Ascending aorta (tissue), 2 donors: ENCODE results near the gene ICOS. TPM values are rescaled to one million over a fixed set of nuclear protein-coding genes. Genes with fewer than 3 reads are reported as not detected.
"Not testable (repeated sequence)": the region's sequence is repeated elsewhere in the genome, so short reads cannot be mapped to it uniquely, and the experiment has no call there.

Experiments used
- DNase-seq, 2 donors: peaks; one replicate each; pipeline ENCODE4 v3.0.0-alpha.2; 2019; ENCODE audit warnings: low spot score in 2 of 2
- H3K27ac ChIP-seq, 2 donors: fragments of 200-600 bp; sonication (generic); one replicate each; pipeline ENCODE4 v1.5.1; 2016 to 2017; ENCODE audit warnings: mild to moderate bottlenecking in 1 of 2
- H3K27me3 ChIP-seq: fragments of 200-600 bp; sonication (generic); one replicate; pipeline ENCODE4 v1.5.1; 2017
- H3K36me3 ChIP-seq, 2 donors: fragments of 200-600 bp; sonication (generic); one replicate each; pipeline ENCODE4 v1.5.1; 2016
- H3K4me1 ChIP-seq, 2 donors: fragments of 200-600 bp; sonication (generic); one replicate each; pipeline ENCODE4 v1.5.1; 2016 to 2017; ENCODE audit warnings: mild to moderate bottlenecking in 1 of 2
- H3K4me3 ChIP-seq, 2 donors: fragments of 200-600 bp; sonication (generic); one replicate each; pipeline ENCODE4 v1.5.1; 2016 to 2017; ENCODE audit warnings: mild to moderate bottlenecking in 1 of 2
- H3K9me3 ChIP-seq, 2 donors: fragments of 200-600 bp; sonication (generic); one replicate each; pipeline ENCODE4 v1.5.1; 2016
- intact Hi-C: fragments of 100-400 bp; cut with DNase I; formaldehyde crosslinking; loops from one replicate; pipeline ENCODE4 v1.15.1; 2023
- total RNA-seq: library from RNA; depleted of rRNA; stranded (reverse); fragments of >200 nt; gene quantifications from one replicate; pipeline ENCODE4 v1.1.0, GENCODE V29; 2016
- TF ChIP-seq, protein P1 (sequence below), 3 experiments: fragments of 200-600 bp in 2 of 3; fragments of 450-650 bp in 1 of 3; sonication (generic) in 2 of 3; IDR thresholded peaks; one replicate each; pipeline ENCODE4 v1.5.1; 2016 to 2019; ENCODE audit warnings: antibody characterized with exemption in 3 of 3, mild to moderate bottlenecking in 1 of 3, moderate library complexity in 1 of 3

The ICOS gene
- total RNA-seq, 1 donor from 2014 or later = not detected

DNA sequence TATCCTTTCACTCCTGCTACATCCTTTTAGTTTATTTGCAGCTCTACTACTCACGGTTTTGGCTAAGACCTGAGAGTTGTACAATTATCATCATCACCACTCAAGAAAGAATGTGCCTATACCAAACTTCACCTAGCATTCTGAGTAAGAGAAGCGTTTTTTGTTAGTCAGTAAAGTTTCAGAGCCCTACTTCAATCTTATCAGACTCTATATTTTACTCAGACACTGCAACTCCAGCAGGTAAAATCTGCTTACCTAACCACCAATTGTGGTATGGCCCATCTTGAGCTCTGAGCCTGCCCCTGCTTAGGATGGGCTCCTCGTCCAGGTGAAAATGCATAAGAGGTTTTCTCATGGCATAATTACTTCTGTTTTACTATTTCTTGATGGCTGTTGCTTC lies 37.1 kb downstream of the ICOS start:
- Histone ChIP-seq H3K9me3 (no peaks in the 10 kb centered on the region), H3K27ac (no peak overlapping the region), H3K4me1 (peaks cover 4 to 39% of the 10 kb centered on the region in 2 donors), H3K4me3 (no peak overlapping the region), H3K36me3 (no peaks in the 10 kb centered on the region), H3K27me3 (no peaks in the 10 kb centered on the region)
- intact Hi-C loops = no loop called here
- DNase-seq = no peak
- TF ChIP-seq, protein P1, sequence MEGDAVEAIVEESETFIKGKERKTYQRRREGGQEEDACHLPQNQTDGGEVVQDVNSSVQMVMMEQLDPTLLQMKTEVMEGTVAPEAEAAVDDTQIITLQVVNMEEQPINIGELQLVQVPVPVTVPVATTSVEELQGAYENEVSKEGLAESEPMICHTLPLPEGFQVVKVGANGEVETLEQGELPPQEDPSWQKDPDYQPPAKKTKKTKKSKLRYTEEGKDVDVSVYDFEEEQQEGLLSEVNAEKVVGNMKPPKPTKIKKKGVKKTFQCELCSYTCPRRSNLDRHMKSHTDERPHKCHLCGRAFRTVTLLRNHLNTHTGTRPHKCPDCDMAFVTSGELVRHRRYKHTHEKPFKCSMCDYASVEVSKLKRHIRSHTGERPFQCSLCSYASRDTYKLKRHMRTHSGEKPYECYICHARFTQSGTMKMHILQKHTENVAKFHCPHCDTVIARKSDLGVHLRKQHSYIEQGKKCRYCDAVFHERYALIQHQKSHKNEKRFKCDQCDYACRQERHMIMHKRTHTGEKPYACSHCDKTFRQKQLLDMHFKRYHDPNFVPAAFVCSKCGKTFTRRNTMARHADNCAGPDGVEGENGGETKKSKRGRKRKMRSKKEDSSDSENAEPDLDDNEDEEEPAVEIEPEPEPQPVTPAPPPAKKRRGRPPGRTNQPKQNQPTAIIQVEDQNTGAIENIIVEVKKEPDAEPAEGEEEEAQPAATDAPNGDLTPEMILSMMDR (IDR thresholded peaks at IDR 0.05) = no peak

DNA sequence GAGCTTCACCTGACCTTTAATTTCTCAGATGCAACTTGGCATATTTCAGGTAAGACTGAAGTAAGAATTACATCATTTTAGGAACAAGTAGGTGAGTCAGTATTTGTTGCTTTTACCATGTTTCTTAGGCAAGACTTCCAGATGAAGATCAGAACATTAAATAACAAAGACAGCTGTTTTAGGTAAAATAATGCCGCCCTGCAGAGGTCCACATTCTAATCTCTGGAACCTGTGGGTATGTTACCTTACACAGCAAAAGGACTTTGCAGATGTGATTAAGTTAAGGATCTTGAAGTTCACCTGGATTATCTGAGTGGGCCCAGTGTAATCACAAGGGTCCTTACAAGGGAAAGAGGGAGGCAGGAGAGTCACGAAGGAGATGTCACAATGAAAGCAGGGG lies 39.3 kb downstream of the ICOS start:
- H3K27ac ChIP-seq = no peak overlapping the region
- no peaks in the 10 kb centered on the region for H3K27me3 ChIP-seq
- no peak for DNase-seq
- peaks cover 4 to 26% of the 10 kb centered on the region in 2 donors for H3K4me1 ChIP-seq
- TF ChIP-seq, protein P1 (IDR thresholded peaks at IDR 0.05) = no peak
- H3K36me3 ChIP-seq = no peaks in the 10 kb centered on the region
- intact Hi-C loops = no loop called here
- H3K9me3 ChIP-seq = no peaks in the 10 kb centered on the region
- no peak overlapping the region for H3K4me3 ChIP-seq

DNA sequence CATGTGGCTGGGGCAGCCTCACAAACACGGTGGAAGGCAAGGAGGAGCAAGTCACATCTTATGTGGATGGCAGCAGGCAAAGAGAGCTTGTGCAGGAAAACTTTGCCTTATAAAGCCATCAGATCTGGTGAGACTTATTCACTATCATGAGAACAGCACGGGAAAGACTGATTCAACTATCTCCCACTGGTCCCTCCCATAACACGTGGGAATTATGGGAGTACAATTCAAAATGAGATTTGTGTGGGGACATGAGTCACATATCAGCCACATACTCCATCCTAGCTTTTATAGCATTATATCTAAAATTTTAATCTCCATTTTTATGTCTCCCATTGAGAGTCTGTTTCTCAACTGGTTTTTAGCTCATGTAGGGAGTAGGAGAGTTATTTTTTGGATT lies 45.7 kb downstream of the ICOS start:
- Histone ChIP-seq H3K9me3 (no peaks in the 10 kb centered on the region), H3K27me3 (no peaks in the 10 kb centered on the region), H3K4me1 (peaks cover 0 to 10% of the 10 kb centered on the region in 2 donors), H3K36me3 (no peaks in the 10 kb centered on the region), H3K27ac (no peak overlapping the region), H3K4me3 (no peak overlapping the region)
- intact Hi-C loops = no loop called here
- DNase-seq = no peak
- TF ChIP-seq, protein P1 (IDR thresholded peaks at IDR 0.05) = no peak

DNA sequence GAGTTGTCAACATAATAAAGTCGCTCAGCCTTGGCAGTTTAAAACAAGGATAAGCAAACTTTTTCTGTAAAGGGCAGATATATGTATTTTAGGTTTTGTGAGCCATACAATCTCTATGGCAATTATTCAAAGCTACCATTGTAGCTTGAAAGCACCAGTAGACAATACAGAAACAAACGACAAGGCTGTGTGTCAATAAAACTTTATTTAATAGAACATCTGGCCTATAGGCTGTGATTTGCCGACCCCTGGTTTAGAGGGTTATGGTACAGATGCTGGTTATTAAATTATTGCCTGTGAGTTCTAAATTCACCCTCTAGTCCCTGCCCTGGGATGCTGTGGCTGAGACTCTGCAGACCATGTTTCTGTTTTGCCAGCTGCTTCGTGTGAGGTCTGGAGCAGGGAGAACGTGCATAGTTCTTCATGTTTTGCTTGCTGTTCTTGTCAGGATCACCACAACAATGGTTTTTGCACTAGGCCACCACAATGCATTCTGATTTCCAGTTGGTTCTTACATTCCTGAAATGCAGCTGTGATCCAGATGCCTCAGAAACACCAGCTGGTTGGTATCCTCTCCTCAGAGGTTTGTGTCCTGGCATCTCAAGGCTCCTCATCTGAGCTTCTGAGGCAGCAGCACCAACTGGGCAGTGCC lies 46.6 kb downstream of the ICOS start:
- no peak overlapping the region for H3K27ac ChIP-seq
- intact Hi-C loops = no loop called here

DNA sequence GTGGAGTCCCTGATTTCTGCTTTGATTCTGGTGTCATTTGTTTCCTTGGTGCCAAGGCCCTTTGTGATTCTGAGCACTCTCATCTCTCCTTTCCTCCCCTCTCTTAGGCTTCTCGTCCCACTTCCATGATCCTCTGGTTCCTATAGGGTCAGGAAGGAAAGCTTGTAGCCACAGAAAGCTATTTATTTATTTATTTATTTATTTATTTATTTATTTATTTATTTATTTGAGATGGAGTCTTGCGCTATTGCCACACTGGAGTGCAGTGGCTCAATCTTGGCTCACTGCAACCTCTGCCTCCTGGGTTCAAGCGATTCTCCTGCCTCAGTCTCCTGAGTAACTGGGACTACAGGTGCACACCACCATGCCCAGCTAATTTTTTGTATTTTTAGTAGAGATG lies 49.4 kb downstream of the ICOS start:
- H3K4me3 ChIP-seq, intact Hi-C loops: not testable (repeated sequence)

More for the DNA sequence above, 46.6 kb downstream of the ICOS start:
- Histone ChIP-seq H3K27me3 (no peaks in the 10 kb centered on the region), H3K9me3 (no peaks in the 10 kb centered on the region), H3K36me3 (no peaks in the 10 kb centered on the region), H3K4me1 (peaks cover 0 to 3% of the 10 kb centered on the region in 2 donors), H3K4me3 (no peak overlapping the region)
- TF ChIP-seq, protein P1 (IDR thresholded peaks at IDR 0.05) = no peak
- DNase-seq = no peak

DNA sequence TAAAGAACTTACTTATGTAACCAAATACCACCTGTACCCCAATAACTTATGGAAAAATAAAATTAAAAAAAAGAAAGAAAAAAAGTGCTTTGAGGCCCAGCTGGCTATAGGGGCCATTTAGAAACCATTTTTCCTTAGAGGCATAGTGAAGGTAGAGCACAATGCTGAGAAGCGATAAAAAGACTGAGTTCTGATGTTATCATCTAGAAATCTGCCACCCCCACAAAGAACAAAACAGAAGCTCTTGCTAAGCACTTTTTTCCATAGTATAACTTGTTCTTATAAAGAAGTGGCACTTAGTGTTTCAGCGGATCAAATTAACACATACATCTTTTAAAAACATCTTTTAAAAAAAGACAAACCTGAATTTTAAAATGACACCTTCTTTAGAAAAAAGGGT lies 51.4 kb downstream of the ICOS start:
- intact Hi-C loops = no loop called here
- no peaks in the 10 kb centered on the region for H3K4me1 ChIP-seq
- H3K4me3 ChIP-seq = no peak overlapping the region
- no peak for DNase-seq
- no peaks in the 10 kb centered on the region for H3K27me3 ChIP-seq
- TF ChIP-seq, protein P1 (IDR thresholded peaks at IDR 0.05) = no peak
- no peaks in the 10 kb centered on the region for H3K9me3 ChIP-seq
- H3K27ac ChIP-seq = no peak overlapping the region
- H3K36me3 ChIP-seq = no peaks in the 10 kb centered on the region

More for the DNA sequence above, 49.4 kb downstream of the ICOS start:
- not testable (repeated sequence) for H3K4me1 ChIP-seq, H3K9me3 ChIP-seq, H3K27ac ChIP-seq, H3K36me3 ChIP-seq, H3K27me3 ChIP-seq, DNase-seq
